KG1 (cell line): Measurements from ENCODE around the gene HOXA13.

Experiments used
- DNase-seq: peaks from one replicate; lab custom pipeline; 2025; lab: John Stamatoyannopoulos, UW

The HOXA13 gene

DNA sequence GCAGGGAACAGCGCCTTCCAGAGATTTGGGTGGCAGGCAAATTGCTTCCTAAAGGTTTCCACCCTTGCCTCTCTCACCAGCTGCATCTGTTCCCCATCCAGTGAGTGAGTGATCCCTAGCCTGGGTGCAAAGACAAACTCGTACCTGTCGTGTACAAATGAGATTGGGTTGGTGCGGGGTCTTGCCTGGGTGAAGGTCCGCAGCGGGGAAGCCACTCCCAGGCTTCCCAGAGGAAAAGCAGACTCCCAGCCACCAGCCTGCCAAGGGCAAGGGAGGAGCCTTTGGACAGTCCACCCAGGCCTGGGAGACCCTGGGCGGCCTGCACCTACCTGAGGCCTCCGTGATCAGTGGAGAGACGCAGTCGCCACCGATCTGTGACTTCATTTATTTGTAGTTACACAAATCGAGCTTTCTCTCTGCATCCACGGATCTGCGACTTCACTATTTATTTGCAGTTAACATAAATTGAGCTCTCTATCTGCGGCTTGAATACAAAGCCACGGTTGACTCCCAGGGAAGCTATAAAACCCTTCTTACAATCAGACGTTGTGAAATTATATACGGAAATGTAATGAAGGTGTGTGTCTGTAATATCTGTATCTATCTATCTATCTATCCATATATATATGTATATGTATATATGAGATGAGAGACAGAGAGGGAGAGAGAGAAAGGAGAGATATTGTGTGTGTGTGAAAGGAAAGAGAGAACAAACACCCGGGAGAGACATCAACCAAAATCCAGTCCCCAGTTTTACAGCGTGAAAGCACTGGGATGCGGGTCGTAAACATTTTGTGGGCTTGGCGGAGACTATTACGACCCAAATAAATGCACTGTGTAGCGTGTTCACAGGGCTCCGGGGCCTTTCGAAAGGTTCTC lies 40.4 kb downstream of the HOXA13 start:
- DNase-seq = no peak

DNA sequence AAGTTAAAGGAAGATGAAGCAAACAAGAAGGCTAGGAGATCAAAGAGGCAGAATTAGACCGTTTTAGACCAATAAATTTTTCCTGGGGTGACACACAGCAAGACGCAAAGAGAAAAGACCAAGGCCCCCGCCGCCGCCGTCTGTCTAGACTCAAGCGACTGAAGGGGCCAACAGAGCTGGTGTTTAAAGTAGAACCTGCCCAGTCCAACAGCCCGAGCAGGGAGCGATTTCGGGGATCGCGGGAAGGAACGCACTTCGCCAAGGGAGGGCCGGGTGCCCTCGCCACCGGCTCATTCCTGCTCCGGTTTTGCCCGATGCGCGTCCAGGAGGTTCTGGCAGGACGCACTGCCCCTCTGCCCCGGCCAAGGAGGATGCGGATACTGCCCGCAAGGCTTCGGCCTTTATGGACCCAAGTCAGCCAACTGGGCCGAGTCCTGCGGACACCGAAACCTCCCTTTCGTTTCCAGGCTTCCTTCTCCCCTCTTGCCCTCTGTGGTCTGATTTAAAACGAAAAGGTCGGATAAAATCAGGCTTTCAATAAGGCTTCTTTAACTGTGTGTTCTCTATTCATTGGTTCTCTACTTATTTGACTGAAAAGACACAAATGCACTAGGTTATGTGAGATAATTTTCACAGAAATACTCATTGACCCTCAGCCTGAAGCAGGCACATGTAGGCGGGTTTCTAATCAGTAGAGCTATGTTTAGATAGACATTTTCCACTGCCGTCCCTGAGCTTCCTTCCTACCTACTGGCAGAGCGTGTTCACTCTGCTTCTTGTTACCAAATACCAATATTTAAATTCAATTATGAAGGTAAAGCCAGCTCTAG lies 41.2 kb downstream of the HOXA13 start:
- no peak for DNase-seq

DNA sequence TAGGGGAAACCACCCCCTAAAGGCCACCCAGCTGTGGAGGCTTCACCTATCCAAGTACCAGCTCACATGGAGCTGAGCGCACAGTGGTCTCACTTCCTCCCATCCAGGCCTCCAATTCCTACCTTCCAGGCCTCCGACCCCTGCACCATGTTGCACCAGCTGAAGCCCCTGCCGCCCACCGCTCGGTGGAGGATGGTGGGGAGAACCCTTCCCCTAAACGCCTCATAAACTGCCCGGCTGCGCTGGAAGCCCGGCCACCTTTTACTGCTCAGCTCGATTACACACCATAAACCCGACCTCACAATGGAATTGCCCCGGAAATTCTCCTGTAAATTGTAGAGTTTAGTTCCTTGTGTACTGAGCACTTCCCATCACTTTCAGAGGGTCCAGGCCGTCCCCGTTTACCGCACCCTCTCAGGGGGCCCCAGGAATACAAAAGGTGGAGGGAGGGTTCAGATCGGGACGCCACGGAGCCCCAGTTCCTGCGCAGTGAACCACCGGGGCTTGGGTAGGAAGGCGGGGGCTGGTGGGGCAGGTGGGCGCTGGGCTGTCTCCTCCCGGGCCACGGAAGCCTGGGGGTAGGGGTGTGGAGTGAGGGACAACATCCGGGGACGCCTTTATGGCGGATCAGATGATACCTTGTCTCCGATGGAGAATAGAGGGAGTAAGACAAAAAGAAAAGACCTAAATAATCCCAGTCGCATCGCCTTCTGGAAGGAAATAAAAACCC lies 42.0 kb downstream of the HOXA13 start:
- DNase-seq = no peak

DNA sequence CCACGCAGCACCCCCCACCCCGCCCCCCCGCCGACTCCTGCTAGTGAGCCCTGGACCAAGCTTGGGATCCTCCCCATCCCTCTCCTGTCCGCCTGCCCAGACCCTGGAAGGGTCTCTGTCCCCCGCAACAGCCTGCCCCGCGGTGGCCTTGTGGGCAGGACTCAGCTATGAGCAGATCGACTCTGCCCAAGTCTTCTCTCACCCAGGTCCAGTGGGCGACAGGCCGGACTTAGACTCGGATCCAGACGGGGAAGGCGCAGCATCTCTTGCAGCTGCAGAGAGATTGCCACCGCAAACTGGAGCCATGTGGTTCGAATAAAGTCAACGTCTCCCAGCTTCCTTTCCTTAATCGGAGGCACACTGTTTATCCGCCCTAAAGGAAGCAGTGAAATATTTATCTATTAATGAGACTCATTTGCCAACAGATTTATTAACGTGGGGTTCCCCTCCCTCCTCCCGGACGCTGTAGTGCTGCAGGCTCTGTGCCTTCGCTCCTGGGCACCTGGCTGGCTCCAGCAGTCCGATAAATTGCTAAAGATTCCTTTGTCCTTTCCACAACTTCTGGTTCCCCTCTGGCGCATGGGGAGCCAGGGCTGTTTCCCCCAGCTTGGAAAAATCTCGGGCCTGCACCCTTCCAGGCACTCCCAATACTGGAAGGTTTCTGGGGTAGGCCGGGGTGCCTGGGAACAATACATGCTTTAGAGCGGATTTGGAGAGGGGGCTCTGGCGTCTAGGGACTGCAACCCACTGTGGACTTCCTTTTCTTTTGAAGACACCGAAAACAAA lies 42.8 kb downstream of the HOXA13 start:
- no peak for DNase-seq

DNA sequence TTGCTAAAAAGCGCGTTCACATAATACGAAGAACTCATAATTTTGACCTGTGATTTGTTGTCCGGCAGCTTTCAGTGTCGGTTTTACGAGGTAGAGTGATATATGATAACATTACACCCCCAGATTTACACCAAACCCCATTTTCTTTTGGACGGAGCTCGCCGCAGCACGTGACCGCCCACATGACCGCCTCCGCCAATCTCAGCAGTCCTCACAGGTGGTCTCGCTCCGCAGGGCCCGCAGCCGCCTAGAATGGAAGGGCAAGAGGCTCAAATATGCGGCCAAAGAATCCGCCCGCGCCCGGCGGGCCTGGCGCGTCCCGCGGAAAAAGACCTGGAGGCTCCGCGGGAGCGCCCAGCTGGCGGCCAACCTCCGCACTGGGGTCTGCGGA lies 43.4 kb downstream of the HOXA13 start, which contains the start of gene HOXA7:
TSS of gene HOXA7 (minus strand) at position 168 of the 391 bp plus-strand sequence. CDS start at position 38, 130 bp downstream.
- no peak for DNase-seq

DNA sequence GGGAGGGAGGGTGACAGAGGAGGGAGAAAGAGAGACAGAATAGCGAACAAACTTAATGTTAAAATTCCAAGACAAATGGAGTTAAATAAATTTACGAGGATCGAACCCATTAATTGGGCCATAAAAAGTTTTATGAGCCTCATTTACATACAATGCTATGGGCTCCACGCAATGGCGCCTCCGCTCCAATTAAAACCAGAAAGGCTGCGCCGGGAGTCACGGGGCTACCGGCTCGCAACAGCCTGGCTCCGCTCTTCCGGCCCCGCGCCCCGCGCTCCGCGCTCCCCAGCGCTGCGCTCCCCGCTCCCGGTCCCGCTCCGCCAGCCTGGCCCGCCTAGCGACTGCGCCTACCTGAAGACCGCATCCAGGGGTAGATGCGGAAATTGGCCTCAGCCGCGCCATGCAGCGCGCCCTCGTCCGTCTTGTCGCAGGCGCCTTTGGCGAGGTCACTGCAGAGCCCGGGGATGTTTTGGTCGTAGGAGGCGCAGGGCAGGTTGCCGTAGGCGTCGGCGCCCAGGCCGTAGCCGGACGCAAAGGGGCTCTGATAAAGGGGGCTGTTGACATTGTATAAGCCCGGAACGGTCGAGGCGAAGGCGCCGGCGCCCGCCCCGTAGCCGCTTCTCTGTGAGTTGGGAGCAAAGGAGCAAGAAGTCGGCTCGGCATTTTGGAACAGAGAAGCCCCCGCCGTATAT lies 43.9 kb downstream of the HOXA13 start:
- DNase-seq = no peak

DNA sequence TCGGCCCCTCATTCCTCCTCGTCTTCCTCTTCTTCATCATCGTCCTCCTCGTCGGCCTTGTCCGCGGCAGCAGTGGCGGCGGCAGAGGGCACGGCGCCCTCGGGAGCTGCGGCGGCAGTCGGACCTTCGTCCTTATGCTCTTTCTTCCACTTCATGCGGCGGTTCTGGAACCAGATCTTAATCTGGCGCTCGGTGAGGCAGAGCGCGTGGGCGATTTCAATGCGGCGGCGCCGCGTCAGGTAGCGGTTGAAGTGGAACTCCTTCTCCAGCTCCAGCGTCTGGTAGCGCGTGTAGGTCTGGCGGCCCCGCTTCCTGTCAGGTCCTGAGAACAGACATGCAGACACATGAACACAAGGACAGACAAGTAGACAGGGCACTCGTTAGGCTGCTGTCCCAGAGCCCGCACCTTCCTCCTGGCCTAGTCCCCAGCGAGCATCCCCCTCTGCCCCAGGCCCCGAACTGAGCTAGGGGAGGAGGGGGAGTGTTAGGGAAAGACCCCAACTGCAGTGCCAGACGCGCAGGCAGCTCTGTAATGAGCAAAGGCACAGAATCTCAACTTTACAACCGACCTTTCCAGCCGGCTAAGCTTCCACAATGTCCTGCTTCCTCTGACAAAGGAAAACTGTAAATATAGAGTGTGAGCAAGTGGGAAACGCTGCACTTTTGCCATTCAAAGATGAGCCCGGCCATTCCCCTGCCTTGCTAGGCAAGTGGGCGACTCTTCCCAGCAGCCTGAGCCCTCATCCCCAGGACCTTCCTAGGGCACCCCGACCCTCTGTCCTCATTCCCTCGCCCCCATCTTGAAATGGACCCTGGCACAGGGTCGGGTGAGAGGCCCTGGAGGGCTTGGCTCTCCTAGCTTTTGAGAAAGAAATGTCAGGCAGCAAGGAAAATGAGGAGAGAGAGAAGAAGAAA lies 44.7 kb downstream of the HOXA13 start:
- DNase-seq = no peak

DNA sequence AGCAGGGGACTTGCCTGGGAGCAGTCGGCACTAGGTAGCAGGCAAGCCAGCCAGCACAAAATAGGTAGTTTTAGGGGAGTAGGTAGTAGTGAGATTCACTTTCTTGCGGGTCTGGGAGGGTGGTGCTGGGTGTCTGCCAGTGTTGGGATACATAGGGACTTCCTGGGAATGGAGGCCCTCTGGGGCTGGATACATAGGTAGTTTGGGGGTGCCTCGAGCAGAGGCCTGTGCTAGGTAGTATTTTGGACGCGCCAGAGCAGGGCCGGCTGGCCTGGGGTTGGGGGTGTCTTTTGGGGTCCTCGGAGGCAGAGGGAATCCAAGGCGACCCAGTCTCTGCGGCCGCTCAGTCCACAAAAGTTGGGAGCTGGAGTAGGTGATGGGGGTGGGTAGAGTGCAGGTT lies 45.5 kb downstream of the HOXA13 start:
- no peak for DNase-seq

DNA sequence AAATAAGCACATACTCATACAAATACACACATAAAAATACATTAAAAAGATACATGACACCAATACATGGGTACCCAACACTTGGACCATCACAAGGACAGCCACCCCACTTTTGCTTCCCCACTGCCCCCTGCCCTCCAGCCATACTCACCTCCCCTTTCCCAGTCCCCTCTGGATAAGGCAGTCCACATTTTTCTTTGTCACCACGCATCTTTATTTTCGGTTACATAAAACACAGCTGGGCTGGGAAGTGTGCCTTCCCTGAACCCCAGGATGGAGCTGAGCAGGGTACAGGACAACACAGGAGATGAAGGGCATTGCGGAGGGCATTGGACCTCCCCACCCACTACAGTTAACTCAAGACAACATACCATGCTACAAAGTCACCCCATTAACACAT lies 46.4 kb downstream of the HOXA13 start:
- no peak for DNase-seq

DNA sequence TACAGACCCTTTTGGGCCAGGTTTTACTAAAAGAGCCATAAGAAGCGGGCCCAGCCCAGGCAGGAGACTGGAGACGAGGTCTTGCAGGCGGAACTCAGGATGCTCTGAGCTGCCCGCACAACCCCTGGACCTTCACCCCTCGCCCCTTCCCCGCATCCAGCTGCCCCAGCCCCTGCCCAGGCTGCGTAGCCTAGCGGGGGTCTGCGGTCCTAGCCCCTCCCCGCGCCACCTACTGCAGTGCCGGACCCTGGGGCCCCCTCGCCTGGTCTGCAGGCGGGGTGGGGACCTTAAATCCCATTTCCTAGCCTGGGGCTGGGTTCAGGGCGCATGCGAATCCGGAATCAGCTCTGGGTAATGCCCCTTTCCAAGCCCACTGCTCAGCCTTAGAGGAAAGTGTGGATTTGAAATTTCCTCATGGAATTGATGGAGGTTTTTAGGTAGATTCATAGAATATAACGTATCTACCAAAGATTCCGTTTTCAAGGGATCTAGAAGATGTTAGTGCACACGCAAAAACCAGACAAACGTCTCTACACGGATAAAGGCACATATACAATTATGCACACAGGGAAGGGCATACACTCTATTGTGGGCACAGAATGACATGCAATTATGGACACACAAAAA lies 47.0 kb downstream of the HOXA13 start:
- no peak for DNase-seq

DNA sequence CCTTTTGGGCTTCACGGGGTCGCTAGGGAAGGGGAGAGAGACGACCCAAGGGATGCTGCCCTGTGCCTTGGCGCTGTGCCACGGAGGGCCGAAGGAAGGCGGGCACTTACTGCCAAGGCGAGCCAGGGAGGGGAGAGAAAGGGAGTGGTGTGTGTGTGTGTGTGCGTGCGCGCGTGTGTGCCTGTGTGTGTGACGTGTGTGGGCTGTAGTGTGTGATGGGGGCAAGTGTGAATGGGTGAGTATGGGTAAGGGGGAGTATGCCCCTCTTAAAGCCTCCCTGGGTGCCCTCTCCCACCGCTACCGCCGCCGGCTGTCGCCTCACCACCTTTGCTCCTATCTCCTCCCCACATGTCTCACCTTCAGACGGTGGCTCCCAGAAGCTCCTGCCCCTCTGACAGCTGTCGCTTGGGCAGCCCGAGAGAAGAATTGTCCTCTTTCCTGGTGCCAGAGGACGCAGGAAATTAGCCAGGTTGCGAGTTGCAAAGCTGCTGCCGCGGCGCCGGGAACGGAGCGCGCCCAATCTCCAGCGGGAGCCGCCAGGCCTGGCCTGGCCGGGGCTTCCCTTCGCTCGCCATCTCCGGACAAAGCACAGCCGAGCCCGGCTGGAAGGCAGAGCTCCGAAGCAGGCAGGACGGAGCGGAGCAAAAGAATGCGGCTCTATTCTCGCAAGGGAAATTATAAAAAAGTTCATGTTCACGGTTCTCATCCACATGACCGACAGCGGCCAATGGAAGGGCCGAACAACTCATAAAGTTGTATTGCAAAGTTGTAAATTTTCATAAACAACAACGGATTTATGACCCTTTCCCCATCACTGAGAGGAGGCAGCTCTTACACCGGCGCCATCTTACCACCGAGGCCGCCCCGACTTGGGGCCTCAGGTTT lies 47.7 kb downstream of the HOXA13 start, which contains the start of gene HOXA3:
TSS of gene HOXA3 (minus strand) at position 653 of the 885 bp plus-strand sequence. CDS start 41,943 bp downstream, outside the sequence.
- DNase-seq = no peak

DNA sequence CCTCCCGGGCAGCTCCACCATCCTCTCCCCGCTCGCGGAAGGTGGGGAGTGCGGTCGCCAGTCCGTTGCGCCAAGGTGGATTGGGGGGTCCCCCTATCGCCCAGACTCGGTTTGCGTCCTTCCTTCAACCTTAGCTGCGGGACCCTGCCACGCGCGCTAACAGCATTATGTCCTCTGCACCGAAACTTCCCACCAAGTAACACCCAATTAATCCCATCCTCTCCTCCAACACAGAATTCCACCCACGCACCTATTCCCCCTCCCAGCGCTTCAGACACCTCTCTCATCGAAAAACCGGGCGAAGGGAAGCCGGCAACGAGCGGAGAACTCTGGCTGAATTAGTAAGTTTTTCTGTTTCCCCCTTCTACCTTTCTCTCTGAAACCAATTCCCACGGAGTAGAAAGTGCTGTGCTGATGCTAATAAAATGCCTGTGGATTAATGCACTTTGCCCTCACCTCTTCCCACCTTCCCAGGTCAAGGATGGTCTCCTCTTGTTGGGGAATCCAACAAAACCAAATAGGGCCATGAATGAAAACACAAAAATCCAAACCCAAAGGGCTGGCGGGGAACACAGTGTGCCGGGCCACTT lies 48.5 kb downstream of the HOXA13 start:
- DNase-seq = no peak

DNA sequence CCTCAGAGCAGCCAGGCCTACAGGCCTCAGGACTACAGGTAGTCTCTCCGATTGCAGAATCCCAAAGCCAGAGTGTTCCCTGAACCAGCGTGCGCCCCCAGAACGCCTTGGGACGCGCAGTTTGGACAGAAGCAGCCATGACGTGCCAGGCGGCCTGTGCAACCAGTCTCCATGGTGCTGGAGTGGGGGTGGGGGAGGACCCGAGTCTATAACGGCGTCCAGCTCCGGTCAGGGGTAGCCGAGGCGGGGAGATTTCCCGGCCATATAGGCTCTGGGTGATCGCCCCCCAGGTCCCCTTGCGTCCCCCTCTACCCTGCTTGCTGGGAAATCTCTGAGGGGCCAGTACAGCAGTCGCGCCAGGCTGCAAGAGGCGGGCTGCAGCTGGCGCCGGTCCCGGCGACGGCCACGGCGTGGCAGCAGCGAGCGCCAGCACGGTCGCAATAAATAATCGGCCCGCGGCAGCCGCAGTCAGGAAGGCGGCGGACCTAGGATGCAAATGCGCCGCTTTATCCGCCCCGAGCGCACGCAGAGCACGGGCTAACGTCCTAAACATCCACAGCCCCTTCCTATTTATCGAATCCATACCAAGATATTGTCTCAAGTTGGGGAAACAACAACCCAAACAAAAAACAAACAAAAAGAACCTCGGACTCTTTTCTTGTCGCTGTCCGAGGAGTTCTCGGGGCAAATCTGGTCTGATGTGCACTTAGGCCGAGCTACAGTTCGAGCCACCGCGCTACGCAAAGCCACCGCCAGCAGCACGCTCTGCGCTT lies 49.1 kb downstream of the HOXA13 start:
- DNase-seq = no peak

DNA sequence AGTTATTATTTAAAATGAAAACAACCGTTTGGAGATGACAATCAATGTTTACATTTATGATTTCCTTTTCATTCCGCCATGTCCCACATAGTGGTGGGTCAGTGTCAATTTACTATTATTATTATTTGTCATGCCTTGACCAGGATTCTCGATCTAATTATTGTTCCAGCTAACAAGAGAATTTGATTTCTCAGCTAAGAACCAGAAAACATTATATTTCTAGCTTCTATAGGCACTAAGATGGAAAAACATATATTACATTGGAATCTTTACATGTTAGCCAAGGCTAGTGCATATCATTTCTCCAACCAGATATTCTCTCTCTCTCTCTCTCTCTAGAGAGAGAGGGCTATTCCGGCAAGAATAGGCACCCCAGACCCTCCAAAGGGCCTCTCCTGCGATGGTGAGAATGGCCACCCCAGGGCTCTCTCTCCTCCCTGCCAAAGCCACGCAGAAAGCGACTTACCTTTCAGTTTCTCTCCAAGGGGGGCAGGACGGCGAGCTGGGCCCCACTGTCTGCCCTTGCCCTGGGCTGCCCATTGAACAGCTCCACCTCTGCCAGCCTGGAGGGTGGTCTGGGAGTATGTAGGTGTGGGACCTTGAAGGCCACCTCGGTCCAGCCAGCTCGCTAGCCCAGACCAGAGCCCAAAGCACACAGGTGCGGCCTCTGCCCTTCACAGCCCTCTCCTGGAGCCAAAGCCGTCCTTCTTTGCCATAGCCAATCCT lies 49.9 kb downstream of the HOXA13 start:
- no peak for DNase-seq

DNA sequence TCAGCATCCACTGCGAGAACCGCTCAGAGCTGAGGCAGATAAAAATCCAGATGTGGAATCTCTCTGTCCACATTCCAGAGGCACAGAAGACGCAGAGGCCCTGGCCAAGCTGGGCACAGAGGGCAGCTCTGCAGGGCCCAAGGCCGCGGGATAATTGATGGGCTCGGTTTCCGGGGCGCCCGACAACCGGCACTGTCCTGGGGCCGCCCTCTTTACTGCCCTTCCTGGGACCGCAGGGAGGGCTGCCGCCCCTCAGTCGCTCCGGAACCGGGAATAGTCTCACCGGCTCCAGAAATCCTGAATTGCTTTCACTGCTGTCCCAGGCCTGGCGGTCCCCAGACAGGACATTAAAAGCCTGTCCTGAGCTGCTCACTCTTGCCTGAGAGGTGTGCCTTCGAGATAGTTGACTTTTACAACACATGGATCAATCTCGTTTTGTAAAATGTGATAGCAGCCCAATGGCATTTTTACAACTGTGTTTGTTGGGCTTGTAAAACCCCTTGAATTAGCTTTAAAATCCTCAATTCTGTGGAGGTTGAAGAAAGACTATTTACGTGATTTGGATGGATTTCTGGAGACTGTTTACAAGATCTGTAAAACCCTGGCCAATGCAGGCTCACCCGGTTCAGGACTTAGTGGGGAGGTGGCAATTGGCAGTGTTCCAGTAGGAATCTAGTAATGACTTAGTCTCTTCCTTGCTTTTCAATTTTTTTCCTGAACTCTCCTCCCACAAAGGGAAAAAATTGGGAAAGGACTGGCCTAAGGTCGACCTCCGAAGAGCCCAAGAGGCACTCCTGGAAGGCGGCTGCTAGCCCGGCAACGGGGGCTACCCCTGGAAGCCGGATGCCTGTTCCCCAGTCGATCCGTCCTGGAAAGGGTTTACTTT lies 50.9 kb downstream of the HOXA13 start:
- DNase-seq = no peak
